GM12878 (cell line): ENCODE results near the gene SDC1. TPM values are rescaled to one million over a fixed set of nuclear protein-coding genes. Genes with fewer than 3 reads are reported as not detected.

Experiments
- ATAC-seq: fragments of 200-7000 bp; cut with Tn5 transposase; 3 replicates; pipeline ENCODE4 v1.9.1; 2020; ENCODE audit warnings: mild to moderate bottlenecking, moderate library complexity
- BruUV-seq: library from RNA; stranded (reverse); fragments of 400-500 nt; replicated peaks from 2 replicates; lab custom pipeline; 2021; lab: Mats Ljungman, UMichigan
- CTCF ChIA-PET: fragments of 300-600 bp; sonication (Branson Sonifier 250); formaldehyde crosslinking; extraction: SDS; loops from one replicate; lab custom pipeline; 2021; ENCODE audit warnings: inconsistent platforms; lab: Yijun Ruan, JAX
- POLR2A ChIA-PET: fragments of 350-600 bp; formaldehyde crosslinking; extraction: SDS; loops from one replicate; lab custom pipeline; 2021; ENCODE audit warnings: inconsistent platforms; lab: Charles Lee
- RAD21 ChIA-PET: fragments of 300-600 bp; sonication (Branson Sonifier 250); formaldehyde crosslinking; loops from one replicate; lab custom pipeline; 2023; ENCODE audit warnings: antibody characterized with exemption; ENCODE audit not compliant: unreplicated experiment; lab: Charles Lee
- SMC1A ChIA-PET: fragments of 300-600 bp; sonication (Branson Sonifier 250); formaldehyde crosslinking; loops from one replicate; lab custom pipeline; 2023; ENCODE audit not compliant: unreplicated experiment, uncharacterized antibody; lab: Charles Lee
- DNase-seq: peaks from one replicate; pipeline ENCODE4 v3.0.0-alpha.2; 2011; ENCODE audit warnings: low read depth, low spot score
- FAIRE-seq: peaks from 3 replicates; lab custom pipeline; 2011; peaks lifted over from hg19 to GRCh38; lab: Jason Lieb, UNC
- H2AFZ ChIP-seq: 2 replicates; pipeline ENCODE4 v1.6.0; 2011; ENCODE audit warnings: low read depth, low read length, control low read depth; ENCODE audit not compliant: control insufficient read depth
- H3K27ac ChIP-seq: 2 replicates; pipeline ENCODE4 v1.5.1; 2011; ENCODE audit warnings: control low read depth; ENCODE audit not compliant: control insufficient read depth, insufficient read depth
- H3K27me3 ChIP-seq, 2 experiments: replicated peaks in 1 of 2; 2 replicates each; pipeline versions ENCODE4 v1.6.0 to v1.6.1; 2011; ENCODE audit warnings: low read length in 1 of 2; ENCODE audit not compliant: control insufficient read depth in 2 of 2, insufficient read depth in 2 of 2
- H3K36me3 ChIP-seq, 2 experiments: 2 replicates each; pipeline ENCODE4 v1.5.1; 2011; ENCODE audit warnings: low read length in 1 of 2; ENCODE audit not compliant: control insufficient read depth in 2 of 2, insufficient read depth in 2 of 2
- H3K4me1 ChIP-seq: 2 replicates; pipeline ENCODE4 v1.6.1; 2011; ENCODE audit warnings: mild to moderate bottlenecking, low read length, moderate library complexity, mixed read lengths; ENCODE audit not compliant: control insufficient read depth, insufficient read depth
- H3K4me2 ChIP-seq: 2 replicates; pipeline ENCODE4 v1.6.0; 2011; ENCODE audit warnings: control low read depth; ENCODE audit not compliant: control insufficient read depth, insufficient read depth
- H3K4me3 ChIP-seq: fragments of 200-600 bp; sonication (generic); 2 replicates; pipeline ENCODE4 v1.5.1; 2016
- H3K79me2 ChIP-seq: 2 replicates; pipeline ENCODE4 v1.6.0; 2011; ENCODE audit warnings: low read length; ENCODE audit not compliant: control insufficient read depth, insufficient read depth
- H3K9ac ChIP-seq: 2 replicates; pipeline ENCODE4 v1.8.0; 2011; ENCODE audit warnings: low read length, control low read depth, mixed read lengths; ENCODE audit not compliant: control insufficient read depth, insufficient read depth
- H3K9me3 ChIP-seq: replicated peaks from 3 replicates; pipeline ENCODE4 v1.5.1; 2011; ENCODE audit warnings: mild to moderate bottlenecking, low read length; ENCODE audit not compliant: control insufficient read depth, insufficient read depth
- H4K20me1 ChIP-seq: 2 replicates; pipeline ENCODE4 v1.6.0; 2011; ENCODE audit not compliant: control insufficient read depth, insufficient read depth
- ATF7 ChIP-seq: fragments of 450-650 bp; IDR thresholded peaks from 2 replicates; pipeline ENCODE4 v1.6.1; 2016; ENCODE audit warnings: low read depth, mild to moderate bottlenecking
- CBFB ChIP-seq: IDR thresholded peaks from 2 replicates; pipeline ENCODE4 v1.6.1; 2016; ENCODE audit warnings: antibody characterized with exemption, low read depth
- CBX3 ChIP-seq: fragments of 200-600 bp; sonication (generic); IDR thresholded peaks from 2 replicates; pipeline ENCODE4 v1.6.1; 2016; ENCODE audit warnings: low read depth, borderline replicate concordance
- CBX5 ChIP-seq: sonication (generic); IDR thresholded peaks from 2 replicates; pipeline ENCODE4 v1.6.1; 2016; ENCODE audit warnings: low read depth, moderate library complexity, mild to moderate bottlenecking, inconsistent platforms
- LARP7 ChIP-seq: fragments of 450-650 bp; IDR thresholded peaks from 2 replicates; pipeline ENCODE4 v1.6.1; 2017; ENCODE audit warnings: mild to moderate bottlenecking
- SIX5 ChIP-seq: IDR thresholded peaks from 2 replicates; pipeline ENCODE4 v1.6.1; 2011; ENCODE audit warnings: mild to moderate bottlenecking, low read depth, low read length, moderate library complexity; ENCODE audit not compliant: severe bottlenecking
- SUZ12 ChIP-seq: fragments of 200-600 bp; sonication (generic); IDR thresholded peaks from one replicate; pipeline ENCODE4 v1.6.1; 2018; ENCODE audit warnings: antibody characterized with exemption, mild to moderate bottlenecking; ENCODE audit not compliant: unreplicated experiment
- WGBS: methylation state at CpG from one replicate; pipeline ENCODE4 v1.1.6; 2016; ENCODE audit warnings: low lambda C conversion rate; ENCODE audit not compliant: insufficient replicate concordance, insufficient coverage; ENCODE audit errors: missing lambda C conversion rate; 5-methylcytosine and 5-hydroxymethylcytosine counted together
- in situ Hi-C: fragments of 300-500 bp; cut with MboI; formaldehyde crosslinking; loops from 9 replicates; pipeline ENCODE4 v1.14.3; 2018; ENCODE audit warnings: mixed read lengths
- intact Hi-C: fragments of 100-400 bp; cut with micrococcal nuclease; formaldehyde crosslinking; loops from one replicate; pipeline ENCODE4 v1.14.2; 2022; ENCODE audit not compliant: unreplicated experiment
- polyA plus RNA-seq, 11 experiments: library from polyadenylated mRNA; depleted of rRNA in 4 of 11; unstranded in 6 of 11; stranded (reverse) in 5 of 11; fragments of >200 nt; fragmentation: Nextera tagmentation in 4 of 11; fragmentation: Illumina TruSeq in 1 of 11; extraction: Ambion mirVana in 4 of 11; extraction: Trizol in 1 of 11; gene quantifications; 1 replicate in 1 of 11; 2 replicates in 10 of 11; pipeline versions ENCODE4 v1.2.1 to v1.2.3, GENCODE V29; 2011 to 2016; ENCODE audit warnings: inconsistent platforms in 2 of 11, missing spikeins in 2 of 11, low read depth in 1 of 11
- total RNA-seq, 4 experiments: library from RNA; depleted of rRNA in 3 of 4; stranded (reverse); fragments of >200 nt in 3 of 4; fragmentation: Illumina TruSeq in 1 of 4; extraction: Trizol in 1 of 4; gene quantifications; 2 replicates each; pipeline versions ENCODE4 v1.2.1 to v1.2.3, GENCODE V29; 2013 to 2021
- TF ChIP-seq, protein P1 (sequence below): fragments of 450-650 bp; IDR thresholded peaks from 2 replicates; pipeline ENCODE4 v1.6.1; 2018; ENCODE audit warnings: mild to moderate bottlenecking, low read depth, moderate library complexity; ENCODE audit not compliant: partially characterized antibody
- TF ChIP-seq, protein P2 (sequence below): IDR thresholded peaks from 2 replicates; pipeline ENCODE4 v1.6.1; 2011; ENCODE audit warnings: mild to moderate bottlenecking, low read depth, low read length, moderate library complexity; ENCODE audit not compliant: insufficient replicate concordance

SDC1 gene
- total and polyA plus RNA-seq, 10 of the 15 experiments (the other 5 are each of a cell fraction or from before 2014, with no cell fraction given): 0.85 to 36.8 (median 23.7) TPM

DNA sequence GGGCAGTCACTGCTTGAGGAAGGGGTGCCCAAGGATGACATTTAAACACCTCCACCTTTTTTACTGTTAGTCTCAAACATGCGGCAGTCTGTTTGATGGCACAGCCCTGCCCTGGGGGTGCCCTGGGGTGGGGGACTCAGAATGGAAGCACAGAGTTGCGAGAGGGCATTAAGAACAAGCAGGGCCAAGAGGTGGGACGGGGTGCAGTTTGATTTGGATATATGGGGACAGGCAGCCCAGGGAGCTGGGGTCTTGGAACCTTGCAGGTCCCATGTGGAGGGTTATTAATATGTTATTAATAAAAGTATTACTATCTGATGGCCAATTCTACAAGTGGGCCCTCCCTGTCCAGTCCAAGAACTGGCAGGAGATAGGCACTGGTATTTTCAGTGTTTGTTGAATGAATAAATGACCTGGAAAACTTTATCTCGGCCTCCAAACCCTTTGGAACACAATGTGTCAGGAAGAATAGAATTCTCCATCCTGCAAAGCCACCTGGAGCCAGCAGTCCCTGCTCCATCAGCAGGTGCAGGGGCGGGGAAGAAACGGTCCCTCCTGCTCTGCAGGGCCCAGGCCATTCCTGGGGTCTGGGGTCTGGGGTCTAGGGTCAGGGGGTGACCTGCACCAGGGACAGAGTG lies 25.2 kb downstream of the SDC1 start:
- BruUV-seq: no TSS peak
- Histone ChIP-seq H3K4me2 (no peak overlapping the region), H3K27ac (no peak overlapping the region), H3K79me2 (no peaks in the 10 kb centered on the region), H3K9ac (no peak overlapping the region), H3K4me1 (no peaks in the 10 kb centered on the region), H3K27me3 (no peaks in the 10 kb centered on the region), H4K20me1 (no peaks in the 10 kb centered on the region), H3K36me3 (no peaks in the 10 kb centered on the region; a peak in 1 of 4 replicates), H3K9me3 (no peaks in the 10 kb centered on the region), H2AFZ (no peak overlapping the region), H3K4me3 (no peak overlapping the region)
- WGBS: 47% methylated on average over 6 of the region's 6 CpGs
- no peak for TF ChIP-seq SUZ12
- no peak for TF ChIP-seq CBFB
- no peak for TF ChIP-seq ATF7
- TF ChIP-seq, protein P1, sequence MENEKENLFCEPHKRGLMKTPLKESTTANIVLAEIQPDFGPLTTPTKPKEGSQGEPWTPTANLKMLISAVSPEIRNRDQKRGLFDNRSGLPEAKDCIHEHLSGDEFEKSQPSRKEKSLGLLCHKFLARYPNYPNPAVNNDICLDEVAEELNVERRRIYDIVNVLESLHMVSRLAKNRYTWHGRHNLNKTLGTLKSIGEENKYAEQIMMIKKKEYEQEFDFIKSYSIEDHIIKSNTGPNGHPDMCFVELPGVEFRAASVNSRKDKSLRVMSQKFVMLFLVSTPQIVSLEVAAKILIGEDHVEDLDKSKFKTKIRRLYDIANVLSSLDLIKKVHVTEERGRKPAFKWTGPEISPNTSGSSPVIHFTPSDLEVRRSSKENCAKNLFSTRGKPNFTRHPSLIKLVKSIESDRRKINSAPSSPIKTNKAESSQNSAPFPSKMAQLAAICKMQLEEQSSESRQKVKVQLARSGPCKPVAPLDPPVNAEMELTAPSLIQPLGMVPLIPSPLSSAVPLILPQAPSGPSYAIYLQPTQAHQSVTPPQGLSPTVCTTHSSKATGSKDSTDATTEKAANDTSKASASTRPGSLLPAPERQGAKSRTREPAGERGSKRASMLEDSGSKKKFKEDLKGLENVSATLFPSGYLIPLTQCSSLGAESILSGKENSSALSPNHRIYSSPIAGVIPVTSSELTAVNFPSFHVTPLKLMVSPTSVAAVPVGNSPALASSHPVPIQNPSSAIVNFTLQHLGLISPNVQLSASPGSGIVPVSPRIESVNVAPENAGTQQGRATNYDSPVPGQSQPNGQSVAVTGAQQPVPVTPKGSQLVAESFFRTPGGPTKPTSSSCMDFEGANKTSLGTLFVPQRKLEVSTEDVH: no peak
- TF ChIP-seq, protein P2, sequence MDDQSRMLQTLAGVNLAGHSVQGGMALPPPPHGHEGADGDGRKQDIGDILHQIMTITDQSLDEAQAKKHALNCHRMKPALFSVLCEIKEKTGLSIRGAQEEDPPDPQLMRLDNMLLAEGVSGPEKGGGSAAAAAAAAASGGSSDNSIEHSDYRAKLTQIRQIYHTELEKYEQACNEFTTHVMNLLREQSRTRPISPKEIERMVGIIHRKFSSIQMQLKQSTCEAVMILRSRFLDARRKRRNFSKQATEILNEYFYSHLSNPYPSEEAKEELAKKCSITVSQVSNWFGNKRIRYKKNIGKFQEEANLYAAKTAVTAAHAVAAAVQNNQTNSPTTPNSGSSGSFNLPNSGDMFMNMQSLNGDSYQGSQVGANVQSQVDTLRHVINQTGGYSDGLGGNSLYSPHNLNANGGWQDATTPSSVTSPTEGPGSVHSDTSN: no peak
- no peak for TF ChIP-seq SIX5
- no peak for TF ChIP-seq CBX5
- no peak for TF ChIP-seq CBX3
- TF ChIP-seq LARP7: no peak
- DNase-seq (no peak), FAIRE-seq (no peak), ATAC-seq (no peak)
- RAD21 ChIA-PET: no interaction called here
- in situ Hi-C loops: no loop called here
- POLR2A ChIA-PET: no interaction called here
- intact Hi-C loops: no loop called here
- SMC1A ChIA-PET: no interaction called here
- CTCF ChIA-PET: no interaction called here
